Measurements from ENCODE around the gene RAB17.

GRCh38 chr2:237616373-237616733, 25.8 kb upstream of the RAB17 start:
- TF ChIP-seq, protein P1, sequence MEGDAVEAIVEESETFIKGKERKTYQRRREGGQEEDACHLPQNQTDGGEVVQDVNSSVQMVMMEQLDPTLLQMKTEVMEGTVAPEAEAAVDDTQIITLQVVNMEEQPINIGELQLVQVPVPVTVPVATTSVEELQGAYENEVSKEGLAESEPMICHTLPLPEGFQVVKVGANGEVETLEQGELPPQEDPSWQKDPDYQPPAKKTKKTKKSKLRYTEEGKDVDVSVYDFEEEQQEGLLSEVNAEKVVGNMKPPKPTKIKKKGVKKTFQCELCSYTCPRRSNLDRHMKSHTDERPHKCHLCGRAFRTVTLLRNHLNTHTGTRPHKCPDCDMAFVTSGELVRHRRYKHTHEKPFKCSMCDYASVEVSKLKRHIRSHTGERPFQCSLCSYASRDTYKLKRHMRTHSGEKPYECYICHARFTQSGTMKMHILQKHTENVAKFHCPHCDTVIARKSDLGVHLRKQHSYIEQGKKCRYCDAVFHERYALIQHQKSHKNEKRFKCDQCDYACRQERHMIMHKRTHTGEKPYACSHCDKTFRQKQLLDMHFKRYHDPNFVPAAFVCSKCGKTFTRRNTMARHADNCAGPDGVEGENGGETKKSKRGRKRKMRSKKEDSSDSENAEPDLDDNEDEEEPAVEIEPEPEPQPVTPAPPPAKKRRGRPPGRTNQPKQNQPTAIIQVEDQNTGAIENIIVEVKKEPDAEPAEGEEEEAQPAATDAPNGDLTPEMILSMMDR (IDR thresholded peaks at IDR 0.05) = no peak
- no peak for TF ChIP-seq POLR2A (IDR thresholded peaks at IDR 0.05)

Data from uterus (tissue), 2 donors.